Measurements from ENCODE around the gene TBATA.
A peak's percentile ranks its signal among the peaks of the same experiment; 100 is the strongest.

TBATA gene

DNA sequence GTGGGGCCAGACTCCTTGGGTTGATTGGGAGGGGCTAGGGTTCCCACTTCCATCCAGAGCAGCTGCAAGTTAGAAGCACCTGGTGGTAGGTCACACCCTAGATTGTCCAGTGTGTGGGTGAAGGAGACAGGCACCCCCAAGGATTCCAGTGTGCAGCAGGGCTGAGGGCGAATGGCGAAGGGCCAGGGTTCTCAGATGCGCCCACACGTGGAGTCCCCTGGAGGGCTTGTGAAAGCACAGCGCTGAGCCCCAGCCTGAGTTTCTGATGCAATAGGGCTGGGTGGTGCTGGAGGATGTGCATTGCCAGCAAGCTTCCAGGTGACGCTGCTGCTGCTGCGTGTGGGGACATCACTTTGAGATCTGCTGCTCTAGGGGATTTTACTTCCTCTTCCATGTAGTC lies 25.4 kb downstream of the TBATA start:
- DNase-seq: no peak

DNA sequence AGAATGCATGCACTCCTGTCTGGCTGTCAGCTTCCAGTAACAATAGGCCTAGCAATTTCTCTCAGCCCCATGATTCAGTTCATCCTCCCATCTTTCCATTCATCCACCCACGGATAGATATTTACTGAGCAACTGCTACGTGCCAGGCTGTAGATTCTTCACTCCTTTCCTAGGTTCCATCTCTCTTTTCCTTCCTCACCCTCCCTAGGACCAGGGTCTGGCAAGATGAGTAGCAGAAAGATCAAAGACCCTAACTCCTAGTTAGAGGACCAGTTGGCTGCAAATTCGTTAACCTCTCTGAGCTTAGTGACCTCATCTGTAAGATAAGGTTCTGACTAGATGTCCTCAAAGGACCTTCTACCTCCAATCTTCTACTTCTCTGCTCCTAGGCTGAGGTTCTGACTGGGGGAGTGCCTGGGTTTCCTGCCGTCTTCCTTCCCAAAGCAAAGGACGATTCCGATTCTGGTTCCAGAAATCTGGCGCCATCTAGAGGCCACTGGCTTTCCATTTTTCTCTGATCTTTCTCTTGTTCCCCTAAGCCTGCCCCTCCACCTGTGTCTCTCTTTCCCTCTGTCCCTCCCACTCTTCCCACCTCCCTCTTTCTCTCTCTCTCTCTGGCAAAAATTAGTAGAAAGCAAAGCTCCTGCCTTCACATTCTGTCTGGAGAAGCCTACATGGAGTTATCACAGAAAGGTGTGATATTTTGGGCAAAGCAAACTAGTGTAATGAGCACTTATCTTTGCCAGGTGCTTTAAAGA lies 26.2 kb downstream of the TBATA start:
- DNase-seq: peak; percentile 6 to 11

DNA sequence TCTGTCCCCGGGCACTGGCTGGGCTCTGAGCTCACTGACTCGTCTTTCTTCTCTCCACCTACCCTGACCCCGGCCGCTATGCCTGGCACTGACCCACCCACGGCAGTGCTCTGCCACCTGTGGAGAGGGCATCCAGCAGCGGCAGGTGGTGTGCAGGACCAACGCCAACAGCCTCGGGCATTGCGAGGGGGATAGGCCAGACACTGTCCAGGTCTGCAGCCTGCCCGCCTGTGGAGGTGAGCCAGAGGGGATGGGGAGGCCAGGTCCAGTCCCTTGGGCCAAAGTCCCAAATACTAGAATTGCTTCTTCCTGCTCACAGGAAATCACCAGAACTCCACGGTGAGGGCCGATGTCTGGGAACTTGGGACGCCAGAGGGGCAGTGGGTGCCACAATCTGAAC lies 27.3 kb downstream of the TBATA start:
- DNase-seq: no peak

GRCh38 chr10:70756700-70757360 lies 28.3 kb downstream of the TBATA start:
- DNase-seq: no peak

GRCh38 chr10:70753841-70754621 lies 31.1 kb downstream of the TBATA start:
- DNase-seq: no peak

- no peak for DNase-seq
Observed at GRCh38 chr10:70753026-70753663, 32.0 kb downstream of the TBATA start.

DNA sequence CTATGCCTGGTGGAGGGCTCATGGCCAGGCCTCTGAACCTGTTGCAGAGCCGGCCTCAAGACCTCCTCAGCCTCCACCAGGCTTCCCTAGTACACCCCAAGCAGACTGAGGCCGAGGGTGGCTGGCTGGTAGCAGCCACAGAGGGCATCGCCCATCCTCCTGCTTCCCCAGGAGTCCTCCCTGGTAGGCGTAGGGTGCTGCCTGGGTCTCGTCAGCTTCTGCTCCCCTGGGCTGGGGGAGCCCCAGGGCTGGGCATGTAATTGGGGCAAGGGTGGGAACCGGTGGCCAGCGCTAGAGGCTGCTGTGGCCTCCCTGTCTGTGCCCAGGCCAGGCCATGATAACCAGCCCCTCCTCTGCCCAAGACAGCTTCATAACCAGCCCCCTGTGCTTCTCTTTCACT lies 32.6 kb downstream of the TBATA start:
- no peak for DNase-seq

GRCh38 chr10:70751991-70752390 lies 33.2 kb downstream of the TBATA start:
- DNase-seq: no peak

DNA sequence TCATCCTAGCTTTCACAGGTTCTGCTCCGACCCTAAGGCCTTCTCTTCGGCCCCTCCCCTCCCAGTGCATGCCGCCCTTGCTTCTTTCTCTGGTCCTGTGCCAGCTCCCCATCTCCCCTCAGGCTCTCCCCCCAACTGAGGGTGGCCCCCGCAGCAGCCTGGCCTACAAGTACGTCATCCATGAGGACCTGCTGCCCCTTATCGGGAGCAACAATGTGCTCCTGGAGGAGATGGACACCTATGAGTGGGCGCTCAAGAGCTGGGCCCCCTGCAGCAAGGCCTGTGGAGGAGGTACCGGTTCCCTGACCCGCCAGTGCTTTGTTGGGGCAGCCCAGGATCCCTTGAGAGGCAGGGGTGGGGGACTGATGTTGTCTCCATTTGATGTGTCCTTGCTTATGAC lies 33.8 kb downstream of the TBATA start:
- no peak for DNase-seq

DNA sequence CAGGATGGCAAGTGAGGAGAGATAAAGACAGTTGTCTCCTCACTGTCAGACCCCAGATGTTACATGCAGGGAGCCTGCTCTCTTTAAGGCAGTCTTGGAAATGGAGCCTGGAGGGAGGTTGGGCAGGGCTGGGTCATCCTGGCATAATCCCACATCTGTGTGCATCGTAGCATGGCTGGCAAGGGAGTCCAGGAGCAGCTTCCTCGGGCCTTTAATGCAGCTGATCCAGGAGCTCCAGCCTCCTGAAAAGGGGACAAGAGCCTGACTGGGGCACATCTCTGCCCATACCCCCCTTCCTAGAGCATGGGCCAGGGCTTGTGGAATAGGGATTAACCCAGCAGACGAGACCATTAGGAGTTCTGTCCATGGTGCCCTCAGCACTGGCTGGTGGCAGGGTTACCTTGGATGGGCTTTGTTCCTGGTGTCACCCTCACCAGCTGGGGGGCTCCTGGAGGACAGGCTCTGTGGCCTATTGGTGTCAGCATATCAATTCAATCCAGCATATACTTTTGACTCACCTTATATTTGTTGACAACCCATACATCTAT lies 34.9 kb downstream of the TBATA start:
- DNase-seq: no peak

DNA sequence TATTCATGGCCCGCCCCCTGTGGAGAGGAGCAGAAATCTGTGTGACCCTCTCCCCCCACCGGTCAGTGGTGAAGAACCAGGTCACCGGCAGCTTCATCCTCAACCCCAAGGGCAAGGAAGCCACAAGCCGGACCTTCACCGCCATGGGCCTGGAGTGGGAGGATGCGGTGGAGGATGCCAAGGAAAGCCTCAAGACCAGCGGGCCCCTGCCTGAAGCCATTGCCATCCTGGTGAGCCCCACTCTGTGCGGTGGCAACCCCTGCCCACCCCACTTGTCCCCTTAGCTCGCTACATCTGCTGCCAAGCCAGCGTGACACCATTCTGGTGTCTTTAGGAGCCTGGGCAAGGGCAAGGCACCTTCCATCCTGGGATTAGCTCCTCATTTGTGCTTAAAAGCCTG lies 35.4 kb downstream of the TBATA start:
- no peak for DNase-seq

DNA sequence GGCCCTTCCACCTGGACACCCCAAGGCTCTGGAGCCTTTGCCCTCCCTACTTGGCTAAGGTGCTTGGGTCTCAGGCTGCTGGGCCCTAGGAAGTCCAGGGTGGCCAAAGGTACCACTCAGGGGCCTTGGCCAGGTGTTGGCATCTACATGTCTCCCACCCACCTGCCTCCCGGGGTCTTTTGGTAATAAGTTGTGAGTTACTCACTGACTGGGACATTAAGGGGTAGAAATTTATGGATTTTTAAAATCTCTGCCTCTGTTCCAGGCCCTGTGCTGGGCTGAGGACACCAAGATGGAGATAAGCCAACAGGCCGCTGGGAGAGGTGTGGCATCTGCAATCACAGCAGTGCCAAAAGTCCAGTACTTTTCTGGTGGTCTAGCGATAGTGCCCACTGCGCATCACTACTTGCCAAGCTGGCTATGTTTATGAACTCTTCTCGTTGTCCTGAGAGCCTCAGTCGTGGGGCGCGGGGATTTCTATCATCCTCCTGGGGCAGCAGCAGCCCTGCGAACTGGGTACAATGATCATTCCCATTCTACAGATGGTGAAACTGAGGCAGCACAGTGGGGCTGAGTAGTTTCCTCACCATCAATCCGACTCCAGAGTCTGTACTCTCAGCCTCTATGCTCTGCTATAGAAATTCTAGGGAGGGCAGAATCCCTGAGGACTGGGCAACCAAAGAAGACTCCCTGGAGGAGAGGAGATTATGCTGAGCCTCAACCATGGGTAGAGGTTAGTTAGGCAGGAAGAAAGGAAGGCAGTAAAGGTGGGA lies 36.2 kb downstream of the TBATA start:
- DNase-seq: no peak

GRCh38 chr10:70748305-70748704 lies 36.9 kb downstream of the TBATA start:
- no peak for DNase-seq

DNA sequence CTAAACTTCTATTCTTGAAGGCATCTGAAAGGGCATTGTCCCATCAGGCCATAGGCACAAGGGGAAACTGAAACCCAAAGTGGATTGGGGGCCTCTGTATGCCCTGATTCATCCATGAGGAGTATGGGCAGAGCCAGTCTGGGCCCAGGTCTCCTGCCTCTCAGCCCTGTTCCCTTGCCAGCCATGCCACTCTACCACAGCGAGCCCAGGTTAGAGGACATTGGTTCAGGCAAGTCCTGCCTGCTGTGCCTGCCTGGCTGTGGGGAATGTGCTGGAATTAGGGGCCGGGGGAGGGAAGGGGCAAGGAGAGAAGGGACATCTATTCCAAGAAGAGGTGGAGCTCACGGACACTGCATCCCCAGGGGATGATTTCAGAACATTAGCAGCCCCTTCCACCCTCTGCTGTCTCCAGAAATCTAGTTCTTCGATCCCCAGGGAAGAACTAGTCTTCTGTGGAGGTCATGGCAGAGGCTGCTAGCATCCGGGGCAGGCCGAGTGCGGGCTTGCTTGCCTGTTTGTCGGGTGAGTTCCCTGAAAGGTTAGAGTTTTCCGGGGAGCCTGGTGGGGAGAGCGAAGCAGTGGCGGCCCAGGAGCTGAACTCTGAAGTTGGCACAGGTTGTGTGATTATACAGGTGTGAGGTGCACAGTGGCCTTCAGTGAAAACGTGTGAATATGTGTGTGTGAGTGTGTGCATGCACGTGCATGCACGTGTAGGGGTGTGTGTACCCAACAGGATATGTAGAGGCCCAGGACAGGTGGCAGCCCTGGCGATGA lies 37.8 kb downstream of the TBATA start:
- no peak for DNase-seq

GRCh38 chr10:70745555-70745954 lies 39.6 kb downstream of the TBATA start:
- DNase-seq: no peak

GRCh38 chr10:70744617-70745143 lies 40.5 kb downstream of the TBATA start:
- DNase-seq: no peak

DNA sequence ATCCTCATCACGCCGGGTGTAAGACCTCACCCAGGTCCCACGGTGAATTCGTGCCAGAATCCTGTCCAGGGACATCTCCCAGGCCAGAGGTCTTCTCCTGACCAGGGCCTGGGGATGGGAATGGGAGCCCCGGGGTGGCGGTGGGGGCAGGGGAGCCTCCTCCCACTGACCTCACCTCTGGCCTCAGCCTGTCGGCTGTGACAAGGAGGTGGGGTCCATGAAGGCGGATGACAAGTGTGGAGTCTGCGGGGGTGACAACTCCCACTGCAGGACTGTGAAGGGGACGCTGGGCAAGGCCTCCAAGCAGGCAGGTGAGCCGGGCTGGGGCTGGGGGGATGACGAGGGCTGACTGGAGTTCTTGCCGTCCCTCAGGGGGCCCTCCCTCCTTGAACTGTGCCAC lies 41.3 kb downstream of the TBATA start:
- no peak for DNase-seq

DNA sequence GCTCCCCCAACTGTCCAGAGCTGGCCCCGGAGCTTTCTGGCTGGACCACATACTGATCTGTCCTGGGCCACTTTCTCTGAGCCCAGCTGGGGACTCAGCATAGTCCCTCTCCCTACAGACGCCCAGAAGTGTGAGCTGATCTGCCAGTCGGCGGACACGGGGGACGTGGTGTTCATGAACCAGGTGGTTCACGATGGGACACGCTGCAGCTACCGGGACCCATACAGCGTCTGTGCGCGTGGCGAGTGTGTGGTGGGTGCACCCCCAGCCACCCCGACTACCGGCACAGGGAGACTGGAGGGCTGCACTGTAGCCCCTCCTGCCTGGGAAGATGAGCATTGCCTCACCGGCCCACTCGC lies 41.8 kb downstream of the TBATA start:
- no peak for DNase-seq

DNA sequence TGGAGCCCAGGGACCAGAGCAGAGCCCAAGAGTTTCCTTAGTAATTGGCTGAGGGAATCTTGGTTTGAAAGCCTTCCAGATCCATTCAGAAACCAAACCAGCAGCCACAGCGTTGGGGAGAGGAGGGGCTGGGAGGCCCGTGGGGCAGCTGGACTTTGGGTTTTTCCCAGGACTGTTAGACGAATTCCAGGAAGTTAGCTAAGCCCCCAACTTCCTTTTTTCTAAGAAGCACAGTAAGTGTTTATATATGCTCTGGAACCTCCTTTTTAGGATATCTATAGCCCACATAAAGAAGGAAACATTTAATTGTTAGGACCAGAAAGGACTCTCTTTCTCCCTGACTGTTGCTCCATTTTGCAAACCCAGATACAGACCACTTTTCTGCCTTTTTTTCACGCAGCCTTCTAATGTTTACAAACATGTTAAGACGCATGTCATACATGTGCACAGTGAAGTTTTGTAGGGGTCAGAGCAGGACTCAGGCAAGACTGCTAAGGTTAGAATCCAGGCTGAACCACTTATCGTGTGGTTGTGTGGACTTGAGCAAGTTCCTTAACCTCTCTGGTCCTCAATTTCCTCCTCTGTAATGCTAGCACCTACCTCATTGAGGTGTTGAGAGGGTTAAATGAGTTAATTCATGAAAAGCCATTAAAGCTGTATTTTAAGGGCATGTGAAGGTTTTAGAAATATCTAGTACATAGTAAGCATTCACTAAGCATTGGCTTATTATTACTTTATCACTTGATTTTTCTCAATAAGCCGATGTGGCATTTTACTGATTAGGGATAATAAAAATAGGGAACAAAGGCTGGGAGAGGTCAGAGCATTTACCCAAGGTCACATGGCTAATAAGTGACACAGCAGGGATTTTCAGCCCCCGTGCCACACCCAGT lies 42.4 kb downstream of the TBATA start:
- no peak for DNase-seq
